NCI-H128 (cell line): ENCODE measurements around the gene NEK6.

Experiments used
- DNase-seq: peaks from one replicate; lab custom pipeline; 2025; ENCODE audit not compliant: unreplicated experiment; lab: John Stamatoyannopoulos, UW

The NEK6 gene

DNA sequence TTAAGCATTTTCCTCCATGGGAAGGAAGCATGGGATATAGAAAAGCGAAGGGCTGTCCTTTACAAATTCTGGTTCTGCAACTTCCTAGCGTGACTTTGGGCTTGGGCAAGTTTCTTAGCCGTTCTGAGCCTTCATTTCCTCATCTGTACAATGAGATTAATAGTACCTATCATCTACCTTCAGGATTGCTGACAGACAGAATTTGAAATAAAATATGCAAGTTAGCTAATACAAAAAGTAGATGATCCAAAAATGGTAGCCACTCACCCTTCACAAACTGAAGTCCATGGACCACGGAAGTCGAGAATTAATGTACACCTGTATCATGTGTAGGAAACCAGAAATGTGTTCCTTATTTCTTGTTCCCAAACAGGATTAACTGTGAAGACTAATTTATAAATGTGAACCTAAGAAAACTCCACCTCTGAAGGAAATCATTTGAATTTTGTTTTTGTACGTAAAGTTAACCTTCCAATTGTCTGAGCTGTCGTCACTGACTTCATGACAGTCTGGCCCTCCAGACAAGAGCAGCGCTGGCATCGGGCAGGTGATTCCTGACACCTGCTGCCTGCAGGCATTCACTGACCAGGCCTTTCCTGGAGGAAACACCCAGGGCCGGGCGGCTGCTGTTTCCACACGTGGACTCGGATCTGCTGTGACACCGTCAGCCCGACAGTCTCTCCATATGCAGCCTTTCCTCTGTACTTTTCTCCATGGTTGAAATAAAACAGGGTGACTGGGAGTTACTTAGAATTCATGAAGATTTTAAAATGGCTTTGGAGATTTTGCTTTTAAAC is 94.1 kb downstream of the NEK6 start:
- DNase-seq: no peak

DNA sequence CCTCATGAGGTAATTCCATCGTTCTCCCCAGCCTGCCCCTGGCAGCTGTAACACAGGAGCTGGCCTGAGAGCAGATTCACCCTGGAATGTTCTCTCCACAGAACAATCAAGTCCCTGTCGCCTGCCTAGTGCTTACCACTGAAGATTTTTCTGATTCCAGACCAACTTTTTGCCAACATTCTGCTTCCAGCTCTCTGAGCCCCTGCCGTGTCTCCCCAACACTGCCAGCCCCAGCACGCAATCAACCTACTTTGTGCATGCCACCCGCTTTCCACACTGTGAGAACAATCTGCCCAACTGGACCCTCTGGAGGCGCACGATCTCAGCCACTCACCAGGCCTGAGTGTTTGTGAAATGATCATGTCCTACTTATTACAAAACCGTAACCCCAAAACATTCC is 94.9 kb downstream of the NEK6 start:
- DNase-seq: no peak

DNA sequence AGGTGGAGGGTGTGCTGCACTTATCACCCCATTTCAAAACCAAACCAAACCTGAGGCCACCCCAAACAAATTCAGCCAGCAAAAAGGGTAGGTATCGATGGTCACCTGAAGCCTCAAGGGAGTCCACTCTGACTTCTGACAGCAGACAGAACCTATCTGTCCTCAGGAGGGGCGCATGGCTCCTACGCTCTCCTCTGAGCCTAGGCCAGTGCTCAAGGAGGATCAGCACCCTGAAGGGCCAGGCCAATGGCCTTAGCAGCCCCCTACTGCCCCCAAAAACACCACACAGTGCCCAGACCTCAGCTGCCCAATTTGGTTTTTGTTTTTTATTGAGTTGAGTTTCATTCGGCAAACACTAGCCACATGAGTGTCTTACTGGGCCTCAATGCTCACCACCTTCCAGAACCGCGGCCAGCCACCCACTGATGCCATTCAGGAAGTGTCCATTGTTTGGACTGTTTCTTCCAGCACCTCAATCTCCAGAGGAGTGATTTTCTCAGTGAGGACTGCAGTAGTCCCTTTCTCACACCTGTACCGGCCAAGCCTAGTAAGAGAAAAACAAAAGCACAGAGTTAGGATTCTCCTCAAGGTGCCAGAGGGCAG is 95.5 kb downstream of the NEK6 start:
- DNase-seq: no peak

DNA sequence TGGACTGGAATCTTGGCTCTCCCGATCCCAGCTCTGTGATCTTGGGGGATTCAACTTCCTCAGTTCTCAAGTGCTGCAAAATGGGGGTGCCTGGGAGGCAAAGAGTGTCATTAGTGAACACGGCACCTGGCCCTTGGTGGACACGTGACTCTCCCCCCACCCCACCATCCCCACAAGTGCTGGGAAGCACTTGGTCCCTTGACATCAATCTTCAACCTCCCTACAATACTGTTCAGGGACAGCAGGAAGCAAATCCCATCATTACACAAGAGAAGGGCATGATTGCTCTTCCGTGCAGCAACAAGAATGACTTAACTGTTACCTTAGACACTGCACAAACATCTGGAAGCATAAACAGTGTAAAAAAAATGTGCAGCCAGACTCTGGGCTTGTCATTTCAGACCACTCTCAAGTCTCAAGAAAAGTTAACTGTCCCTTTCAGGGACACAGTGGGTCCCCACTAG is 96.1 kb downstream of the NEK6 start:
- no peak for DNase-seq

DNA sequence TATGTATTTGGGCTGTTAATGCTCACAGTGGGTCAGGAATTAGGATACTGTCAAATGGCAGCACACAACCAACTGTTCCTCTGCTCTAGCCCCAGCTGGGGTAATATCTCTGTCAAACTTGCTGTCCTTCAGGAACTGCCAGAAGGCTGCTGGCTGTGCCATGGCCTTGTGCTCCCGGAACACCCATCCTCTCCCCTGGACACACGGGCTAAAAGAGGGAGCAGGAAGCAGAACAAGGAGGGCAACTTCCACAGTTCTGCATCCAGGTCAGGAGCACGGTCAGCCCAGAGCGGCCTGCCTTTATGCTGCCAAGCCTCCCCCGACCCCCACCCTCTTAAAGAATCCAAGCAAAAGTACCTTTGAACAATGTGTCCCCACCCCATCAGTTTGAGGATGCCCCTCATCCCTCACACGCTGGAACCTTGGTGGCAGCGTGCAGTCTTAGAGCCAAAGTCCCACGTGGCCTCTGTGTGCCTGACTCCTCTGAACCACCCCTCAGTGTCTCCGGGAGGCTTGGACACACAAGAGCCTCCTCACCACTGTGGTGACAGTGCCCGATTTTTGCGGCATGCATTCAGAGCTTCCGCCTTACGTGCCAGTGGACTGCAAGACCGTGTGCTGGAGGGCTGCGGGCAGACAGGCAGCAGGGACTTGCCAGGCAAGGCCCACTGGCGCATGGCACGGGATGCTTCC is 96.7 kb downstream of the NEK6 start:
- DNase-seq: no peak

DNA sequence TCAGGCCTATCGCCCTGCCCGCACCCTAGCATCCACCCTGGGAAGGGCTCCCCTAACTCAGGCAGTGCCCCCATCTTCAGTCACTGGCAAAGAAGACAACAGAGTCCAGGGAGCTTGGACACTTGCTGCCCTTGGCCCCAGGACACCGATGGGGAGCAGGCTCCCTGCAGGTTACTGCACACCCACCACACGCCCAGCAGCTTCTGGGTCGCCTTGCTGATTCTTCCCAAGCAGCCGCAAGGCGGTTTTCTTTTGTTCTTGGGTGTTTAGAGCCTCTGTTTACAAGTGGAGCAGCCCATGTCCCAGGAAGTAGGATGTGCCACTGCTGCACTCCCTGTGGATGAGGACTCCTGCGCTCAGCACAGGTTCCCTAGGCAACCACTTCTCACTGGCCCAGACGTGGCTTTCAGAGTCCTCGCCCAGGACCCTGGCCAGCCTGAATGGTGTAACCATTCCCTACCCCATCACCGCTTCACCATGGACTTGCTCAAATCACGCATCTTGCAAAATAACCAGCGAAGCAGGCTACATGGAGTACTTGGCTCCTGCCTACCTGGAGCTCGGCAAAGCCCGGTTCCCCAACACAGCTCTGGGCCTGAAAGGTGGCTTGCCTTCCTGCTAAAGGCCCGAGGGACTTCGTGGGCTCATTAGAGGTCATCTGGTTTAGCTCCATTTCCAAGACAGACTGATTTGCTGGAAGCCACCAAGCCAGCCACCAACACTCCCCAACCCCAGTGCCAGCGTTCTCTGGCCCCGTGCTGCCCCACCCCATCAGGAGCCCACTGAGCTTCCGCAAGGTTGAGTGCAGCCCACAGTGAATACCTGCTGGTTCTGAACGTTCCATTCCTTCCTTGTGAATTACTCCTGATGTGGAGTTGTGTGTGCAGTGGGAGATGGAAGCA is 97.5 kb downstream of the NEK6 start:
- no peak for DNase-seq

DNA sequence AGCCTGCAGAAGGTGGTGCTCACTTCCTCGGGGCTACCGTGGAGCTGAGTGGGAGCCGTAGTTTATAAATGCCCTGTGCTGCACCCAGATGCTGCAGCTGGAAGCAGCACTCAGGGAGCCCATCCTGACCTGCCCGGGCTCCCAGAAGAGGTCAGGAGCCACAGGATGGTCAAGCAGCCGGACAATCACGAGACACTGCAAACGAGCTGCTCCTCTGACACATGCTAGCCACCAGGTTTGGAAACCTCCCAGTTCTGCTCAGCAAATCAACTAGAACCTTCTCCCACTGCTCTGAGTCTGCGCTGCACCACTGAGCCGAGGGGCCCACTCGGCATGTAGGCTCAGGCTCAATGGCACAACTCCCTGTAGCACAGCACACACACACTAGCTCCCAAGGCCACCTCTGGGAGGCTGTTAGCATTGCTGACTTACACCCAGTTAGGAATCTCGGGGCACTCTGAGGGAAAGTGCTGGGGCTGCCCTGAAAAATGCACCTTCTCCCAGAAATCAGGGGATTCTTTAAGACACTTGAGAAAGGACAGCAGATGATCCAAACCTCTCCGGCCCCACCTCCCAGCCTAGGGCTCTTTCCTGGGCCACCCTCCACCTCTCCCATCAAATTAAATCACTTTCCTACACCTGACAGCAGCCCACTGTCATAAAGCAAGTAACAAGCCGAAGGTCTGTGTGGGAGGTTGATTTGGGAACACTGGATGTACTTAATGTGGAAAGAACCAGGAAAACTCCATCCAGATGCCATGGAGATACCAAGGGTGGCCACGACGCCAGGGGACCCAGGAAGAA is 98.4 kb downstream of the NEK6 start:
- DNase-seq: no peak

DNA sequence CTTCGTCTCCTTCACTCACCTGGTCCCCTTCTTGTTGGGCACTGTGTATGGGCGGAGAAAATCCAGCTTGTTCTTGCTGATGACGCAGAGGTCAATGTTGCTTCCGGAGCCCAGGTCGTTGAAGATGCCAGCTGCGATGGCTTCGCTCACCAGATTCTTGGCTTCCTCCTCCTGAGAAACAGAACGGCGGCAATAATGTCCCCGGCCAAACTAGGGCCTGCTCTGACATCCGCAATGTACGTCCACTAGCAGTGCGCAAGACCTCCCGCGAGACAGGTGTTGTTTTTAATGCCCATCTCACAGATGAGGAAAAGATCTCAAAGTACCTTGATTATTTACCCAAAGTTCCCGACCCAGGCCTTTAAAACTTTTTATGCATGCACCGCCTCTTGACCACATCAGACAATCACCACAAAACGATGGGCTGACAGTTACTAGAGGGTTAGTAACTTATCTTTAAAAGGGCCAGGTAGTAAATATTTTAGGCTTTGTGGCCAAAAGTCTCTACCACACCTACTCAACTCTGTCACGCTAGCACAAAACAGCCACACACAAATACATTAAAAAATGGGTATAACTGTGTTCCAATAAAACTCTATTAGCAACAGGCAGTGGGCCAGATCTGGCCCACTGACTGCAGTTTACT is 99.1 kb downstream of the NEK6 start:
- DNase-seq: no peak

DNA sequence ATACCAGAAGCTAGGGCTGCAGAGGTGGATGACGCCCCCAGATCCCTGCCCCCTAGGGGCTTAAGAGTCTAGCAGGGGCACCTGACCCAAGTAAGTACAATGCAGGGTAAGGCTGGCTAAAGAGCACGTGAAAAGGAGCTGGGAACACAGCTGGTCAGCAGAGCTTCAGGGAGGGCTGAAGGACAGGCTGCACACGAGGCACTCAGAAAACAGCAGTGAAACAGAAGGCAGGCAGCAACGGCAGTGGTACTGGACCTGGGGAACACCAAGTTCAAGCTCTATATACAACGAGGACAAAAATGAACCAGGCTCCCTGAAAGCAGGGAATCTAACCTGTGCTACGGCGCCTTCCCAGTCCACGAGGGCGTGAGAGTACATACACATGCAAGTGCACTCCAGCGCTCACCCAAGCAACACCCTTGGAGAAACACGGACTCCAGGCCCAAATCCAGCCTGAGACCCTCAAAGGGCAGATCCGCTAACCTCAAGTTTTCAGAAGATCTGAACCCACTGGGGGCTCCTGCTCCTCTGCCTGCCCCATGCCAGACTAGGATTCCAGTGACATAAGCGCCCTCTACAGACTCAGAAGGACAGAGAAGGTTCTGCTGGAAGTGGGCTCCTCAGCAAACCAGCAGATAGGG is 100.1 kb downstream of the NEK6 start:
- no peak for DNase-seq

DNA sequence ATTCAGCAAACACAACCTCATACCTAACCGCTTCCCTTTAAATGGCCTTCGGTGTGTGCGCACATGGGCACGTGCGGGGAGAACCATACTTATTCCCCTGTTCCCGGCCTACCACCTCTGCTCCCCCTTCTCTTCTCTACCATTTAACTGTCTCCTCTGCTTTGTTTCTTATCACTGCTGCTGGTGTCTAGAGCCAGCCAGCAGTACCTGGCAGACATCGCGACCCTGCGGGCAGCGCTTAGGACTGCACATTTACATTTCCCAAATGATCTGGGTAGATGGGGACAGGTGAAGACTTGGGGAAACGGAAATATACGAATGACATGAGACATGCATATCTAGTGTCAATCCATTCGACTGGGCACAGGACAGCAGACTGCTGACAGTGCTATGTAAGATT is 100.9 kb downstream of the NEK6 start:
- no peak for DNase-seq

DNA sequence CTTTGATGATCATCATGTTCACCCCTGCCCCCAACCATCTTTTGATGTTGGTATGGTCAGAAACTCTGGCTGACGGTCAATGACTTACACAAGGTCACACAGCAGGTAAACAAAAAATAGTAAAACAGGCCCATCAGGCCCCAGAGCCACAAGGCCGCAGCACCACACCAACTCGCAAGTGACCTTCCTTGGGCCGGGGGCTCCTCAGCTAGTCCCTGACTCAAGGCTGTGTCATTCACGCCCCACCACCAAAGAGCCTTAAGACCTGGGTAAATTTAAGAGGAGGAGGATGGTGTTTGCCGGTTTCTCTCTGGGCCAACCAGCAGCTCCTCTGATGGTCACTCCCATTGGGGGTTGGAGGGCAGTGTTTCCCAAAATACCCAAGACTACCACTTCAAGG is 101.7 kb downstream of the NEK6 start:
- no peak for DNase-seq

DNA sequence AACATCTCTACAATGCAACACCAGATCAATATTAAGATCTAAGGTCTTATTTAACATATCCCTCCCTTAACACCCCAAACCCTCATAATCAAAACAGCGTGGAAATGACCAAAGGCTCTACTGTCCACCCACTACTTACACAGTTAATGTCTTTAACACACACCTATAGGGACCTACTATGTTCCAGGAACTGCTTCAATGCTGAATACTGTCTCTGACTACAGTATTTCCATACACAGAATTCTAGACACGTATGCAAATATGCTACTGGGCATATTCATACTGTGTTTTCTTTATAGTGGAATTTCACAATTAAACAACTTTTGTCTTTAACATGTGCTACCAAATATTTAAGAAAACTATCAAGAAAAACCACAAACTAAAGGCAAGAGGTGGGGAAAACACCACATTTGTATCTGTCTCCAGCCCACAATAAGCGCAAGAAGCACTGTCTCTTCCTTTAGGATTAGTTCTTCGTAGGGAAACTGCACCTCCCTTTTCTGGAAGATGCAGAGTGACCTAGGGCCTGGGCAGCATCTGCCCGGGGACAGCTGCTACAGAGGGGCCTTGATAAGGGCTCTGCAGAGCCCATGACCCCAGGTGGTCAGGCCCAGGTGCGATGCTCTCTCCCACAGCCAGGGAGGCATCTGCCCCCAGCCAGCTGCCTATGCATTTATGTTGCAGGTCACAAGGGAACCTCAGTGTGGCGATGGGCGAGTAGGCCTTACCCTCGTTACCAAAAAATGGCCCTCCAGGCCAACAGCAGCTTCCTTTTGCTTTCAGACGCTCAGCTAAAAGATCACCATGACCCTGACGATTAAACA is 102.3 kb downstream of the NEK6 start:
- DNase-seq: no peak

DNA sequence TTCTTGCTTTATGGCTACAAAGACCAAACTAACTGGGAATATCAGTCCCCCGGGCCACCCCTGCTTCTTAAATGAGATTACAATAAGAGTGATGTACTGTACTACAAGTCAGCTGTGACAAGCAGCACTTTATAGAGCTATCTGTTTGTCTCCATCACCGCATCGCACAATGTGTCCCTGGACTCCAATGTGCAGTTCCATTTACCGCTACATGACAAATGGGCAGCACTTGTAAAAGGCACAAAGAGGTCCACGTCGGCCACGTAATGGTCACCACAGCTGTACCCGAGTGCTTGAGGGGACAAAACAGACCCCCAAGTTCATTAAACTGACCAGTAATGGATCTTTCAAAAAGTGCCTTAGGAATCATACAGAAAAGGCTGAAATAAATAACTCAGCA is 103.4 kb downstream of the NEK6 start:
- DNase-seq: no peak

DNA sequence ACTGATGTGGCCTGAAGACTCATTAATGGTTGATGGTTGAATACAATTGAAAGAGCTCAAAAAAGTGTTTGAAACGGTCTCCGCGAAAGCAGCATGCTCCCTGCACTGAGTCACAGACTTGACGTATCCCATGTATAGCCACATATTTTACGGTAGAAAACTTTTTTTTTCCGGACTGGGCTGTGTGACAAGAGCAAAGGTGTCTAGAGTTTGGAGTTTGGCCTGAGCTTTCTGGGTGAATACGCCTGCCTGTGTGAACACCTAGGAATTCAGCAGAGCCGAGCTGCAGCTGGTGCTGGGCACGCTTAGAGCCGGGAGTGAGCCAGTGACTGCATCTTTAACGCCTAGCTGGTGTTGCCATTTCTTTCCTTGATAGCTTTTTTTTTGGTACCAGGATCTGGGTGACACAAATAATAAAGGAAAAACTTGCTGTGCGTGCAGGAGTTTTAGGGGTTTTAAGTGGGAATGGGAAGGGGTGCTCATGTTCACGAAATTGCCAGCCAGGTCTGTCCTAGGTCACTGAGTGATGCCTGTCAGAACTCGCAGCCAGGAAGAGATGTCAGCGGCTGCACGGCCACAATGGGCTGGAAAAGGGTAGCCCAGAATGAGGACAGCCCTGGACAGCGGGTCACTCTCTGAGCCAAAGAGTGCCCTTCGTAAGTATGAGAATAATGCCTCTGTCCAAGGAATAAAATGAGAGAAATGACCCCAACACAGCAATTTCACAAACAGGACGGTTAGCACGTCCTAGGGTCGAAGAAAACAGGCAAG is 105.8 kb downstream of the NEK6 start:
- no peak for DNase-seq

DNA sequence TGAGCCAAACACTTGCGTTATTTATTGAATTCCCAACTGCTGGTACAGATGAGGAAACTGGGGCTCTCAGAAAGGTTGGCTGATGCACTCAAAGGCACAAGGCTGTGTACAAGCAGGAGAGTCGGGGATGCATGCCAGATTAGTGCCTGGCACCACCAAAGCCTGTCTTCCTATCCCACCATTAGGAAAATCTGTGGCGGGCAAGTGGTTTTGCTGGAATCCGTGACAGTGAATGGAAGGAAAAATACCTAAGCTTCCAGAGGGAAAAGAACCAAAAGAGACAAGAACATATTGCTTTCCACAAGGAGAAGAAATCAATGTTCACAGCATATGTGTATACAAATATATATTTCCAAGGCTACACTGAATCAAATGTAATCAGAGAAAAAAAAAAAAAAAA is 106.4 kb downstream of the NEK6 start:
- DNase-seq: no peak

DNA sequence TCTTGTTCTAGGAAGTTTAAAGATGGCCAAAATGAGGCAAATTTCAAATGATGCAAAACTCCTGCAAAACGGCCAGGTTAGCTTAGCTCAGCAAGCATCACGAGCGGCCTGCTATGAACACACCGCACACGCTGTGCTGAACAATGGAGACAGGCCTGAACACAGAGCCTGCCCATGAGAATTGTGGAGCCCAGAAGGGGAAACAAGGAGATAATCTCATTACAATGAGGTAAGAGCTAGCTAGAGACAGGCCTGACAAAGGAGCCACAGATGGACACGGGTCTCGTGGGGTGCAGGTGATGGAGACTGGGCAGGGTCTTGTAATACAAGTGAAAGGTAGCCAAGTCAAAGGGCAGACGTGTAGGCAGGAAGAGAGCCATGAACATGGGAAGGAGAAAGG is 107.3 kb downstream of the NEK6 start:
- DNase-seq: no peak

DNA sequence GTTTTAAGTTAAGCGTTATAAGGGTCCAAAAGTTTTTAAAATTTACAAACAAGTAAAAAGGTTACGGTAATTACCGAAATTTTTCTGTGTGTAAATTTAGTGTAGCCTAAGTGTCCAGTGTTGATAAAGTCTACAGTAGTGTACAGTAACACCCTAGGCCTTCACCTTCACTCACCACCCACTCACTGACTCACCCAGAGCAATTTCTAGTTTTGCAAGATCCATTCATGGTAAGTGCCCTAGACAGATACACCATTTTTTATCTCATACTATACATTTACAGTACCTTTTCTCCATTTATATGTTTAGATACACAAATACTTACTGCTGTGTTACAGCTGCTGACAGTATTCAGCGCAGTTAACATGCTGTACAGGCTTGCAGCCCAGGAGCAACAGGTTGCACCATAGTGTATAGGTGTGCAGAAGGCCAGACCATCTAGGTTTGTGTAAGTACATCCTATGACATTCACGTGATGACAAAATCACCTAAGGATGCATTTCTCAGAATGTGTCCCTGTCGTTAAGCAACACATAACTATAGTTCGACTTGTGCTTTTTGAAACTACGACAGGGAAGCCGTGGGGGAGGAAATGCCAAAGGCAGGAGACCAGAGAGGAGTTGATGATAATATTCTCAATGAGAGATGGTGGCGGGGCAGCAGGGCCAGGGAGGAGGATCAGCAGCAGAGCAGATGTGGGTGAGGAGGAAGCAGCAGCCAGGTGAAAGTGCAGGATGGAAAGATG is 108.9 kb downstream of the NEK6 start:
- no peak for DNase-seq
